PC-9 (cell line): Measurements from ENCODE around the gene RIPOR2. TPM values are rescaled to one million over a fixed set of nuclear protein-coding genes. Genes with fewer than 3 reads are reported as not detected.

Experiments
- BruUV-seq: library from RNA; stranded (reverse); fragments of 400-500 nt; replicated peaks from 2 replicates; lab custom pipeline; 2021; lab: Mats Ljungman, UMichigan
- CTCF ChIA-PET: fragments of 300-600 bp; sonication (Branson Sonifier 250); formaldehyde crosslinking; loops from one replicate; lab custom pipeline; 2022; ENCODE audit warnings: antibody characterized with exemption; lab: Charles Lee
- POLR2A ChIA-PET: fragments of 300-600 bp; sonication (Branson Sonifier 250); formaldehyde crosslinking; loops from one replicate; lab custom pipeline; 2022; ENCODE audit warnings: antibody characterized with exemption; ENCODE audit not compliant: unreplicated experiment; lab: Charles Lee
- DNase-seq, 2 experiments: peaks; one replicate each; pipeline versions ENCODE4 v3.0.0 to v3.0.0-alpha.2; 2015 to 2022; ENCODE audit warnings: mixed read lengths in 1 of 2
- H2AFZ ChIP-seq: fragments of 200-600 bp; sonication (generic); 2 replicates; pipeline ENCODE4 v1.8.1; 2017; ENCODE audit warnings: antibody characterized with exemption
- H3F3A ChIP-seq: fragments of 200-600 bp; sonication (generic); 2 replicates; pipeline ENCODE4 v1.8.1; 2017; ENCODE audit warnings: antibody characterized with exemption, mild to moderate bottlenecking, low read depth; ENCODE audit not compliant: insufficient read depth
- H3K27ac ChIP-seq: fragments of 200-600 bp; sonication (generic); 2 replicates; pipeline ENCODE4 v1.6.1; 2016; ENCODE audit warnings: mixed run types
- H3K27me3 ChIP-seq: fragments of 200-600 bp; sonication (generic); 2 replicates; pipeline ENCODE4 v1.6.1; 2016; ENCODE audit warnings: low read depth, mixed run types; ENCODE audit not compliant: insufficient read depth
- H3K36me3 ChIP-seq: fragments of 200-600 bp; sonication (generic); 2 replicates; pipeline ENCODE4 v1.6.1; 2016; ENCODE audit warnings: low read depth, mixed run types
- H3K4me1 ChIP-seq: fragments of 200-600 bp; sonication (generic); replicated peaks from 2 replicates; pipeline ENCODE4 v1.6.1; 2016; ENCODE audit warnings: mixed run types; ENCODE audit not compliant: insufficient read depth
- H3K4me2 ChIP-seq: fragments of 200-600 bp; sonication (generic); 2 replicates; pipeline ENCODE4 v1.6.1; 2017; ENCODE audit warnings: mixed run types
- H3K4me3 ChIP-seq: fragments of 200-600 bp; sonication (generic); 2 replicates; pipeline ENCODE4 v1.6.1; 2016; ENCODE audit warnings: mixed run types
- H3K79me2 ChIP-seq: fragments of 200-600 bp; sonication (generic); 2 replicates; pipeline ENCODE4 v1.6.1; 2017; ENCODE audit warnings: low read depth, mixed run types
- H3K9me2 ChIP-seq: fragments of 200-600 bp; sonication (generic); 2 replicates; pipeline ENCODE4 v1.8.1; 2017; ENCODE audit warnings: mild to moderate bottlenecking; ENCODE audit not compliant: insufficient read depth
- H3K9me3 ChIP-seq: fragments of 200-600 bp; sonication (generic); 2 replicates; pipeline ENCODE4 v1.8.1; 2016; ENCODE audit warnings: low read depth; ENCODE audit not compliant: insufficient read depth
- H4K20me1 ChIP-seq: fragments of 200-600 bp; sonication (generic); 2 replicates; pipeline ENCODE4 v1.8.1; 2017; ENCODE audit not compliant: insufficient read depth
- EZH2 ChIP-seq: fragments of 200-600 bp; sonication (generic); IDR thresholded peaks from 2 replicates; pipeline ENCODE4 v1.8.0; 2017; ENCODE audit warnings: antibody characterized with exemption, low read depth
- intact Hi-C: fragments of 100-400 bp; cut with micrococcal nuclease; formaldehyde crosslinking; loops from one replicate; pipeline ENCODE4 v1.10.0; 2022; ENCODE audit not compliant: unreplicated experiment
- total RNA-seq: library from RNA; stranded (reverse); gene quantifications from 2 replicates; pipeline ENCODE4 v1.2.3, GENCODE V29; 2021
- TF ChIP-seq, protein P1 (sequence below): fragments of 200-600 bp; sonication (generic); conservative IDR thresholded peaks from 2 replicates; pipeline ENCODE4 v1.6.1; 2017; ENCODE audit warnings: mixed run types, antibody characterized with exemption, mild to moderate bottlenecking, moderate library complexity

RIPOR2 gene
- total RNA-seq, 1 experiment from 2014 or later, result 0.94 TPM

DNA sequence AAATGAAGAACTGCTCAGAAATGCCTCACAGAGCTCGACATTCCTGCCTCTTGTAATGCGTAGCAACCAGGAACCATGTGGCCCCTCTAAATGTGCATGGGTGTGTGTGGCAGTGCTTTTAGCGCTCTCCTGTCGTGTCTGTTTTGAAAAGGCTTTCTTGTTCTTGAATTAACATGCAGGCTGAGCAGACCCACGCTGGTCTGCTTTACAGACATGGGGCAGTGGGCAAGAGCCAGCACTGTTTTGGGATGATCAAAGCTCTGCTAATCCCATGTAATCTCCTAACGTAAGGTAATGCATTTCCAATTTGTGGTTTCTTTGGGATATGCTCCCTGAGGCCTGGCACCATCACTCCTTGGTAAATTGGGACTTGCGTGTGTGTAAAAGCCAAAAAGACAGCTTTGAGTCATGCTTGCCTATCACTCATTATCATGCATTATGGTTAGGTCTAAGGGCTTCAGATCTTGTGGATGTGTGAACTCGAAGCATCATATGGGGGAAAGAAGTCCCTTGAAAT, 11.8 kb downstream of the RIPOR2 start:
- ChIA-PET POLR2A (interaction anchor here (0.5 to 0.6 kb wide), 2 partner anchors 24 to 67 kb away, joined by 3 to 4 read pairs; no protein-coding TSS in a partner anchor), CTCF (no interaction called here)
- Histone ChIP-seq H3F3A (peaks cover 12% of the 10 kb centered on the region), H3K4me2 (no peak overlapping the region), H2AFZ (no peak overlapping the region), H3K36me3 (no peaks in the 10 kb centered on the region), H4K20me1 (no peaks in the 10 kb centered on the region), H3K27ac (no peak overlapping the region), H3K9me3 (no peaks in the 10 kb centered on the region), H3K79me2 (no peaks in the 10 kb centered on the region), H3K4me3 (no peak overlapping the region), H3K27me3 (no peaks in the 10 kb centered on the region), H3K4me1 (peaks cover 36% of the 10 kb centered on the region), H3K9me2 (no peaks in the 10 kb centered on the region)
- BruUV-seq, result no TSS peak
- TF ChIP-seq EZH2, result no peak
- TF ChIP-seq, protein P1, sequence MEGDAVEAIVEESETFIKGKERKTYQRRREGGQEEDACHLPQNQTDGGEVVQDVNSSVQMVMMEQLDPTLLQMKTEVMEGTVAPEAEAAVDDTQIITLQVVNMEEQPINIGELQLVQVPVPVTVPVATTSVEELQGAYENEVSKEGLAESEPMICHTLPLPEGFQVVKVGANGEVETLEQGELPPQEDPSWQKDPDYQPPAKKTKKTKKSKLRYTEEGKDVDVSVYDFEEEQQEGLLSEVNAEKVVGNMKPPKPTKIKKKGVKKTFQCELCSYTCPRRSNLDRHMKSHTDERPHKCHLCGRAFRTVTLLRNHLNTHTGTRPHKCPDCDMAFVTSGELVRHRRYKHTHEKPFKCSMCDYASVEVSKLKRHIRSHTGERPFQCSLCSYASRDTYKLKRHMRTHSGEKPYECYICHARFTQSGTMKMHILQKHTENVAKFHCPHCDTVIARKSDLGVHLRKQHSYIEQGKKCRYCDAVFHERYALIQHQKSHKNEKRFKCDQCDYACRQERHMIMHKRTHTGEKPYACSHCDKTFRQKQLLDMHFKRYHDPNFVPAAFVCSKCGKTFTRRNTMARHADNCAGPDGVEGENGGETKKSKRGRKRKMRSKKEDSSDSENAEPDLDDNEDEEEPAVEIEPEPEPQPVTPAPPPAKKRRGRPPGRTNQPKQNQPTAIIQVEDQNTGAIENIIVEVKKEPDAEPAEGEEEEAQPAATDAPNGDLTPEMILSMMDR, result no peak
- intact Hi-C loops, result no loop called here
- no peak for DNase-seq

DNA sequence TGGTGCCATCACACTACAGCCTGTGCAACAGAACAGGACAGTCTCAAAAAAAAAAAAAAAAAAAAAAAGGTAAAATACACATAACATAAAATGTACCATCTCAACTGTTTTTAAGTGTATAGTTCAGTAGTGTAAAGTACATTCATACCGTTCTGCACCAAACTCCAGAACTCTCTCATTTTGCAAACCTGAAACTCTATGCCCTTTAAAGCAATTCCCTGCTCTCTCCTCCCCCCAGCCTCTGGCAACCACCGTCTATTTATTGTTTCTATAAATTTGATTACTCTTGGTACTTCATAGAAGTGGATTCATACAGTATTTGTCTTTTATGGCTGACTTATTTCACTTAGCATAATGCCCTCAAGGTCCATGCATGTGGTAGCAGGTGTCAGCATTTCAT, 12.9 kb downstream of the RIPOR2 start:
- H4K20me1 ChIP-seq, result no peaks in the 10 kb centered on the region
- H2AFZ ChIP-seq, result no peak overlapping the region
- no peaks in the 10 kb centered on the region for H3K36me3 ChIP-seq
- no peaks in the 10 kb centered on the region for H3K9me2 ChIP-seq
- TF ChIP-seq EZH2, result no peak
- TF ChIP-seq, protein P1, result no peak
- H3F3A ChIP-seq, result peaks cover 12% of the 10 kb centered on the region
- H3K4me3 ChIP-seq, result no peak overlapping the region
- intact Hi-C loops, result no loop called here
- no peaks in the 10 kb centered on the region for H3K79me2 ChIP-seq
- no peak overlapping the region for H3K27ac ChIP-seq
- peaks cover 28% of the 10 kb centered on the region for H3K4me1 ChIP-seq
- H3K27me3 ChIP-seq, result no peaks in the 10 kb centered on the region
- no TSS peak for BruUV-seq
- no peaks in the 10 kb centered on the region for H3K9me3 ChIP-seq
- ChIA-PET POLR2A (no interaction called here), CTCF (interaction anchor here (0.7 kb wide), 1 partner anchor 254 kb away, joined by 6 read pairs; no protein-coding TSS in a partner anchor)
- no peak for DNase-seq
- no peak overlapping the region for H3K4me2 ChIP-seq

DNA sequence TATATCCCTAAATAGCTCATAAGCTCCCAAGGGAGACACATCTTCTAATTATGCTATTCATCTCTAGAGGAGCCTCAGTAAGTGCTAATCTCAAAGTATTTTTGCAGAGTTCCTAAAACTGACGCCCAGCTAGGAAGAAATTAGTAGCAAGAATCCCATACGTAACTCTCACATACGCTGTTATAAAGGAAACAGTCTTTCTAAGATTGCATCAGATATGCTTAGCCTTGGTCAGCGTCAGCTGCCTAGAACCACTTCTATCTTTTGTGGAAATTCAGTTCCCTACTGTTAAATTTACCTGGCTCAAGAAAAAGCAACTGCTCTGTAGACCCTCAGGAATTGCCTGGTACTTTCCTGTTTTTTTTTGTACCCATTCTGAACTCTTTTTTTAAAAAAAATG, 13.6 kb downstream of the RIPOR2 start:
- Histone ChIP-seq H3K9me3 (no peaks in the 10 kb centered on the region), H2AFZ (no peak overlapping the region), H4K20me1 (no peaks in the 10 kb centered on the region), H3F3A (peaks cover 12% of the 10 kb centered on the region), H3K4me3 (no peak overlapping the region), H3K4me2 (no peak overlapping the region), H3K27ac (no peak overlapping the region), H3K9me2 (no peaks in the 10 kb centered on the region), H3K27me3 (no peaks in the 10 kb centered on the region), H3K79me2 (no peaks in the 10 kb centered on the region), H3K4me1 (peaks cover 26% of the 10 kb centered on the region), H3K36me3 (no peaks in the 10 kb centered on the region)
- ChIA-PET CTCF (interaction anchor here (0.5 to 0.7 kb wide), 2 partner anchors 83 to 255 kb away, joined by 6 to 16 read pairs; no protein-coding TSS in a partner anchor), POLR2A (no interaction called here)
- BruUV-seq, result no TSS peak
- TF ChIP-seq EZH2, result no peak
- TF ChIP-seq, protein P1, result no peak
- no peak for DNase-seq
- intact Hi-C loops, result no loop called here
